ENCODE data around the gene TM4SF4. TPM values are rescaled to one million over a fixed set of nuclear protein-coding genes. Genes with fewer than 3 reads are reported as not detected.

The TM4SF4 gene
- total RNA-seq, 1 experiment from 2014 or later = 1.4 TPM

GRCh38 chr3:149470381-149470780, 4.1 kb upstream of the TM4SF4 start:
- Mint-ChIP-seq H3K4me1 (peaks cover 33% of the 10 kb centered on the region), H3K27me3 (ENCODE audit: low read depth) (peaks cover 8% of the 10 kb centered on the region; the same call in 1 of the 2 replicates), H3K36me3 (no peaks in the 10 kb centered on the region), H3K9me3 (no peaks in the 10 kb centered on the region; the same call in 1 of the 2 replicates), H3K4me3 (no peak overlapping the region), H3K27ac (no peak overlapping the region)
- no peak for DNase-seq (ENCODE audit: low spot score)
- ChIA-PET POLR2A (no interaction called here), CTCF (interaction anchor here (1.4 to 1.7 kb wide), 2 partner anchors 9 to 102 kb away, joined by 3 to 5 read pairs; no protein-coding TSS in a partner anchor)
- no peak for ATAC-seq
- TF ChIP-seq ZNF423 (CRISPR knock-in tag; IDR thresholded peaks at IDR 0.05) (no peak), ZNF396 (CRISPR knock-in tag; IDR thresholded peaks at IDR 0.05; ENCODE audit: borderline replicate concordance) (no peak), RELA (CRISPR knock-in tag; IDR thresholded peaks at IDR 0.05; ENCODE audit: borderline replicate concordance) (no peak), ARID4B (CRISPR knock-in tag; IDR thresholded peaks at IDR 0.05; ENCODE audit: borderline replicate concordance) (no peak), GABPB1 (CRISPR knock-in tag; IDR thresholded peaks at IDR 0.05) (no peak), EMX1 (CRISPR knock-in tag; IDR thresholded peaks at IDR 0.05) (no peak), SMAD4 (CRISPR knock-in tag; IDR thresholded peaks at IDR 0.05) (no peak), ZNF232 (CRISPR knock-in tag; IDR thresholded peaks at IDR 0.05) (no peak), FOXJ3 (CRISPR knock-in tag; IDR thresholded peaks at IDR 0.05; ENCODE audit: borderline replicate concordance) (no peak)
- TF ChIP-seq, protein P1, sequence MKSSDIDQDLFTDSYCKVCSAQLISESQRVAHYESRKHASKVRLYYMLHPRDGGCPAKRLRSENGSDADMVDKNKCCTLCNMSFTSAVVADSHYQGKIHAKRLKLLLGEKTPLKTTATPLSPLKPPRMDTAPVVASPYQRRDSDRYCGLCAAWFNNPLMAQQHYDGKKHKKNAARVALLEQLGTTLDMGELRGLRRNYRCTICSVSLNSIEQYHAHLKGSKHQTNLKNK (CRISPR knock-in tag; IDR thresholded peaks at IDR 0.05) = no peak
- TF ChIP-seq, protein P2, sequence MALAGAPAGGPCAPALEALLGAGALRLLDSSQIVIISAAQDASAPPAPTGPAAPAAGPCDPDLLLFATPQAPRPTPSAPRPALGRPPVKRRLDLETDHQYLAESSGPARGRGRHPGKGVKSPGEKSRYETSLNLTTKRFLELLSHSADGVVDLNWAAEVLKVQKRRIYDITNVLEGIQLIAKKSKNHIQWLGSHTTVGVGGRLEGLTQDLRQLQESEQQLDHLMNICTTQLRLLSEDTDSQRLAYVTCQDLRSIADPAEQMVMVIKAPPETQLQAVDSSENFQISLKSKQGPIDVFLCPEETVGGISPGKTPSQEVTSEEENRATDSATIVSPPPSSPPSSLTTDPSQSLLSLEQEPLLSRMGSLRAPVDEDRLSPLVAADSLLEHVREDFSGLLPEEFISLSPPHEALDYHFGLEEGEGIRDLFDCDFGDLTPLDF (CRISPR knock-in tag; IDR thresholded peaks at IDR 0.05) = no peak

- Mint-ChIP-seq H3K4me1 (peaks cover 21% of the 10 kb centered on the region), H3K9me3 (no peaks in the 10 kb centered on the region; the same call in 1 of the 2 replicates), H3K36me3 (no peaks in the 10 kb centered on the region), H3K4me3 (no peak overlapping the region), H3K27me3 (ENCODE audit: low read depth) (peaks cover 8% of the 10 kb centered on the region; the same call in 1 of the 2 replicates), H3K27ac (no peak overlapping the region)
- ChIA-PET POLR2A (no interaction called here), CTCF (interaction anchor here (0.9 to 1.5 kb wide), 3 partner anchors 15 to 517 kb away, joined by 3 to 4 read pairs (median 3); no protein-coding TSS in a partner anchor)
- DNase-seq (ENCODE audit: low spot score) (no peak), ATAC-seq (no peak)
- TF ChIP-seq, protein P3, sequence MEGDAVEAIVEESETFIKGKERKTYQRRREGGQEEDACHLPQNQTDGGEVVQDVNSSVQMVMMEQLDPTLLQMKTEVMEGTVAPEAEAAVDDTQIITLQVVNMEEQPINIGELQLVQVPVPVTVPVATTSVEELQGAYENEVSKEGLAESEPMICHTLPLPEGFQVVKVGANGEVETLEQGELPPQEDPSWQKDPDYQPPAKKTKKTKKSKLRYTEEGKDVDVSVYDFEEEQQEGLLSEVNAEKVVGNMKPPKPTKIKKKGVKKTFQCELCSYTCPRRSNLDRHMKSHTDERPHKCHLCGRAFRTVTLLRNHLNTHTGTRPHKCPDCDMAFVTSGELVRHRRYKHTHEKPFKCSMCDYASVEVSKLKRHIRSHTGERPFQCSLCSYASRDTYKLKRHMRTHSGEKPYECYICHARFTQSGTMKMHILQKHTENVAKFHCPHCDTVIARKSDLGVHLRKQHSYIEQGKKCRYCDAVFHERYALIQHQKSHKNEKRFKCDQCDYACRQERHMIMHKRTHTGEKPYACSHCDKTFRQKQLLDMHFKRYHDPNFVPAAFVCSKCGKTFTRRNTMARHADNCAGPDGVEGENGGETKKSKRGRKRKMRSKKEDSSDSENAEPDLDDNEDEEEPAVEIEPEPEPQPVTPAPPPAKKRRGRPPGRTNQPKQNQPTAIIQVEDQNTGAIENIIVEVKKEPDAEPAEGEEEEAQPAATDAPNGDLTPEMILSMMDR (IDR thresholded peaks at IDR 0.05) = no peak
- TF ChIP-seq ZBTB21 (CRISPR knock-in tag; IDR thresholded peaks at IDR 0.05; ENCODE audit: borderline replicate concordance) = no peak
- TF ChIP-seq SMAD4 (CRISPR knock-in tag; IDR thresholded peaks at IDR 0.05) = no peak
- no peak for TF ChIP-seq ZNF317 (CRISPR knock-in tag; IDR thresholded peaks at IDR 0.05; ENCODE audit: borderline replicate concordance, low read depth)
- TF ChIP-seq, protein P4, sequence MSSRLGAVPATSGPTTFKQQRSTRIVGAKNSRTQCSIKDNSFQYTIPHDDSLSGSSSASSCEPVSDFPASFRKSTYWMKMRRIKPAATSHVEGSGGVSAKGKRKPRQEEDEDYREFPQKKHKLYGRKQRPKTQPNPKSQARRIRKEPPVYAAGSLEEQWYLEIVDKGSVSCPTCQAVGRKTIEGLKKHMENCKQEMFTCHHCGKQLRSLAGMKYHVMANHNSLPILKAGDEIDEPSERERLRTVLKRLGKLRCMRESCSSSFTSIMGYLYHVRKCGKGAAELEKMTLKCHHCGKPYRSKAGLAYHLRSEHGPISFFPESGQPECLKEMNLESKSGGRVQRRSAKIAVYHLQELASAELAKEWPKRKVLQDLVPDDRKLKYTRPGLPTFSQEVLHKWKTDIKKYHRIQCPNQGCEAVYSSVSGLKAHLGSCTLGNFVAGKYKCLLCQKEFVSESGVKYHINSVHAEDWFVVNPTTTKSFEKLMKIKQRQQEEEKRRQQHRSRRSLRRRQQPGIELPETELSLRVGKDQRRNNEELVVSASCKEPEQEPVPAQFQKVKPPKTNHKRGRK (CRISPR knock-in tag; IDR thresholded peaks at IDR 0.05; ENCODE audit: borderline replicate concordance) = no peak
- TF ChIP-seq ZNF219 (CRISPR knock-in tag; IDR thresholded peaks at IDR 0.05; ENCODE audit: borderline replicate concordance) = no peak
- TF ChIP-seq HMGA2 (CRISPR knock-in tag; IDR thresholded peaks at IDR 0.05) = no peak
- TF ChIP-seq, protein P5, sequence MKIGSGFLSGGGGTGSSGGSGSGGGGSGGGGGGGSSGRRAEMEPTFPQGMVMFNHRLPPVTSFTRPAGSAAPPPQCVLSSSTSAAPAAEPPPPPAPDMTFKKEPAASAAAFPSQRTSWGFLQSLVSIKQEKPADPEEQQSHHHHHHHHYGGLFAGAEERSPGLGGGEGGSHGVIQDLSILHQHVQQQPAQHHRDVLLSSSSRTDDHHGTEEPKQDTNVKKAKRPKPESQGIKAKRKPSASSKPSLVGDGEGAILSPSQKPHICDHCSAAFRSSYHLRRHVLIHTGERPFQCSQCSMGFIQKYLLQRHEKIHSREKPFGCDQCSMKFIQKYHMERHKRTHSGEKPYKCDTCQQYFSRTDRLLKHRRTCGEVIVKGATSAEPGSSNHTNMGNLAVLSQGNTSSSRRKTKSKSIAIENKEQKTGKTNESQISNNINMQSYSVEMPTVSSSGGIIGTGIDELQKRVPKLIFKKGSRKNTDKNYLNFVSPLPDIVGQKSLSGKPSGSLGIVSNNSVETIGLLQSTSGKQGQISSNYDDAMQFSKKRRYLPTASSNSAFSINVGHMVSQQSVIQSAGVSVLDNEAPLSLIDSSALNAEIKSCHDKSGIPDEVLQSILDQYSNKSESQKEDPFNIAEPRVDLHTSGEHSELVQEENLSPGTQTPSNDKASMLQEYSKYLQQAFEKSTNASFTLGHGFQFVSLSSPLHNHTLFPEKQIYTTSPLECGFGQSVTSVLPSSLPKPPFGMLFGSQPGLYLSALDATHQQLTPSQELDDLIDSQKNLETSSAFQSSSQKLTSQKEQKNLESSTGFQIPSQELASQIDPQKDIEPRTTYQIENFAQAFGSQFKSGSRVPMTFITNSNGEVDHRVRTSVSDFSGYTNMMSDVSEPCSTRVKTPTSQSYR (CRISPR knock-in tag; IDR thresholded peaks at IDR 0.05) = no peak
- TF ChIP-seq EMX1 (CRISPR knock-in tag; IDR thresholded peaks at IDR 0.05) = no peak
- TF ChIP-seq GRHL2 (CRISPR knock-in tag; IDR thresholded peaks at IDR 0.05; ENCODE audit: insufficient replicate concordance, severe bottlenecking) = no peak
- TF ChIP-seq, protein P6, sequence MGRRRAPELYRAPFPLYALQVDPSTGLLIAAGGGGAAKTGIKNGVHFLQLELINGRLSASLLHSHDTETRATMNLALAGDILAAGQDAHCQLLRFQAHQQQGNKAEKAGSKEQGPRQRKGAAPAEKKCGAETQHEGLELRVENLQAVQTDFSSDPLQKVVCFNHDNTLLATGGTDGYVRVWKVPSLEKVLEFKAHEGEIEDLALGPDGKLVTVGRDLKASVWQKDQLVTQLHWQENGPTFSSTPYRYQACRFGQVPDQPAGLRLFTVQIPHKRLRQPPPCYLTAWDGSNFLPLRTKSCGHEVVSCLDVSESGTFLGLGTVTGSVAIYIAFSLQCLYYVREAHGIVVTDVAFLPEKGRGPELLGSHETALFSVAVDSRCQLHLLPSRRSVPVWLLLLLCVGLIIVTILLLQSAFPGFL (CRISPR knock-in tag; IDR thresholded peaks at IDR 0.05; ENCODE audit: borderline replicate concordance) = no peak
Observed at GRCh38 chr3:149472030-149472797, 2.3 kb upstream of the TM4SF4 start.
